IMR-90 (cell line): ENCODE measurements around the gene NT5C. TPM values are rescaled to one million over a fixed set of nuclear protein-coding genes. Genes with fewer than 3 reads are reported as not detected.
"Not testable (repeated sequence)": the region's sequence is repeated elsewhere in the genome, so short reads cannot be mapped to it uniquely, and the experiment has no call there.

Source experiments
- ATAC-seq: fragments of 200-7000 bp; cut with Tn5 transposase; 2 replicates; pipeline ENCODE4 v1.9.1; 2020; ENCODE audit warnings: low read depth, mild to moderate bottlenecking, moderate library complexity
- BruUV-seq: library from RNA; stranded (reverse); fragments of 400-500 nt; replicated peaks from 2 replicates; lab custom pipeline; 2021; lab: Mats Ljungman, UMichigan
- CTCF ChIA-PET: fragments of 300-600 bp; formaldehyde crosslinking; extraction: SDS; loops from one replicate; lab custom pipeline; 2021; ENCODE audit warnings: antibody characterized with exemption; lab: Yijun Ruan, JAX
- POLR2A ChIA-PET: fragments of 300-600 bp; sonication (Branson Sonifier 250); formaldehyde crosslinking; loops from one replicate; lab custom pipeline; 2022; ENCODE audit warnings: antibody characterized with exemption; ENCODE audit not compliant: unreplicated experiment; lab: Charles Lee
- DNase-seq: peaks from one replicate; pipeline ENCODE4 v3.0.0; 2013
- H2AFZ ChIP-seq: replicated peaks from 2 replicates; pipeline ENCODE3; 2013; ENCODE audit warnings: low read length, mild to moderate bottlenecking; ENCODE audit not compliant: poor library complexity
- H2AK5ac ChIP-seq: 2 replicates; pipeline ENCODE4 v1.6.1; 2013; ENCODE audit warnings: low read depth, low read length, inconsistent platforms
- H2AK9ac ChIP-seq: replicated peaks from 2 replicates; pipeline ENCODE3; 2013; ENCODE audit warnings: mild to moderate bottlenecking, low read depth, low read length, moderate library complexity; ENCODE audit not compliant: poor library complexity
- H2BK120ac ChIP-seq: 2 replicates; pipeline ENCODE4 v1.6.1; 2013; ENCODE audit warnings: low read depth, low read length, inconsistent platforms
- H2BK15ac ChIP-seq: 3 replicates; pipeline ENCODE4 v1.6.1; 2013; ENCODE audit warnings: low read depth, low read length, inconsistent platforms
- H2BK20ac ChIP-seq: 2 replicates; pipeline ENCODE4 v1.6.1; 2013; ENCODE audit warnings: low read depth, mild to moderate bottlenecking, inconsistent platforms, low read length, moderate library complexity
- H2BK5ac ChIP-seq: 2 replicates; pipeline ENCODE4 v1.6.1; 2013; ENCODE audit warnings: mild to moderate bottlenecking, low read depth, low read length, inconsistent platforms; ENCODE audit not compliant: poor library complexity, severe bottlenecking
- H3K14ac ChIP-seq: replicated peaks from 2 replicates; pipeline ENCODE4 v1.6.1; 2013; ENCODE audit warnings: low read depth, low read length, inconsistent platforms
- H3K18ac ChIP-seq: 2 replicates; pipeline ENCODE4 v1.6.1; 2013; ENCODE audit warnings: low read depth, low read length, control low read depth
- H3K23ac ChIP-seq: 2 replicates; pipeline ENCODE4 v1.6.1; 2013; ENCODE audit warnings: low read depth, low read length, inconsistent platforms
- H3K27ac ChIP-seq: 2 replicates; pipeline ENCODE4 v1.5.1; 2013; ENCODE audit warnings: mild to moderate bottlenecking, control low read depth, low read length; ENCODE audit not compliant: insufficient read depth
- H3K27me3 ChIP-seq: 2 replicates; pipeline ENCODE4 v1.6.1; 2013; ENCODE audit warnings: low read length; ENCODE audit not compliant: control insufficient read depth, insufficient read depth
- H3K36me3 ChIP-seq: 2 replicates; pipeline ENCODE4 v1.6.1; 2013; ENCODE audit warnings: low read length, mixed read lengths; ENCODE audit not compliant: control insufficient read depth, insufficient read depth
- H3K4ac ChIP-seq: 2 replicates; pipeline ENCODE4 v1.6.1; 2013; ENCODE audit warnings: low read depth, low read length, inconsistent platforms
- H3K4me1 ChIP-seq: 2 replicates; pipeline ENCODE4 v1.6.1; 2013; ENCODE audit warnings: low read length, mixed read lengths; ENCODE audit not compliant: control insufficient read depth, insufficient read depth
- H3K4me2 ChIP-seq: 2 replicates; pipeline ENCODE4 v1.6.1; 2013; ENCODE audit warnings: low read depth, mild to moderate bottlenecking, control low read depth, low read length, moderate library complexity
- H3K4me3 ChIP-seq: 2 replicates; pipeline ENCODE4 v1.5.1; 2013; ENCODE audit warnings: low read depth, mild to moderate bottlenecking, control low read depth, low read length, moderate library complexity; ENCODE audit not compliant: insufficient read depth
- H3K56ac ChIP-seq: 2 replicates; pipeline ENCODE4 v1.6.1; 2013; ENCODE audit warnings: low read length, inconsistent platforms; ENCODE audit not compliant: insufficient read depth; ENCODE audit errors: extremely low read depth
- H3K79me1 ChIP-seq, 2 experiments: 2 replicates each; pipeline ENCODE4 v1.6.1; 2013; ENCODE audit warnings: low read length in 2 of 2, inconsistent platforms in 1 of 2, low read depth in 1 of 2
- H3K9ac ChIP-seq: 2 replicates; pipeline ENCODE4 v1.6.1; 2013; ENCODE audit warnings: low read depth, low read length, control low read depth
- H3K9me1 ChIP-seq: 2 replicates; pipeline ENCODE4 v1.6.1; 2013; ENCODE audit warnings: low read length, inconsistent platforms; ENCODE audit not compliant: insufficient read depth
- H3K9me3 ChIP-seq: 2 replicates; pipeline ENCODE4 v1.6.1; 2013; ENCODE audit warnings: low read length; ENCODE audit not compliant: control insufficient read depth, insufficient read depth
- H4K20me1 ChIP-seq: 2 replicates; pipeline ENCODE4 v1.6.1; 2013; ENCODE audit warnings: low read length, inconsistent platforms; ENCODE audit not compliant: insufficient read depth
- H4K5ac ChIP-seq: 2 replicates; pipeline ENCODE4 v1.6.1; 2013; ENCODE audit warnings: mild to moderate bottlenecking, low read depth, low read length, control low read depth
- H4K8ac ChIP-seq, 2 experiments: 2 replicates each; pipeline ENCODE4 v1.6.1; 2013; ENCODE audit warnings: low read depth in 2 of 2, low read length in 2 of 2, control low read depth in 1 of 2, inconsistent platforms in 1 of 2
- H4K91ac ChIP-seq: 2 replicates; pipeline ENCODE4 v1.6.1; 2013; ENCODE audit warnings: low read depth, low read length, inconsistent platforms; ENCODE audit not compliant: insufficient read depth
- FOS ChIP-seq: fragments of 150-350 bp; IDR thresholded peaks from 2 replicates; pipeline ENCODE4 v1.6.1; 2016; ENCODE audit warnings: low read depth, low read length
- WGBS, 2 experiments: methylation state at CpG; one replicate each; pipeline versions ENCODE4 v1.1.5 to v1.1.7; 2013; ENCODE audit warnings: missing lambda C conversion rate in 2 of 2; ENCODE audit not compliant: insufficient read length in 1 of 2; ENCODE audit errors: extremely low coverage in 2 of 2; 5-methylcytosine and 5-hydroxymethylcytosine counted together
- dilution Hi-C: fragments of 300-500 bp; cut with HindIII; formaldehyde crosslinking; loops from one replicate; pipeline ENCODE4 v1.14.3; 2018; ENCODE audit warnings: low sequenced_read_pairs; ENCODE audit not compliant: unreplicated experiment
- in situ Hi-C: fragments of 300-500 bp; cut with MboI; formaldehyde crosslinking; loops from 3 replicates; pipeline ENCODE4 v1.14.3; 2019; ENCODE audit warnings: low sequenced_read_pairs, inconsistent platforms, mixed read lengths
- intact Hi-C: fragments of 100-400 bp; cut with micrococcal nuclease; formaldehyde crosslinking; loops from 2 replicates; pipeline ENCODE4 v1.10.0; 2022
- polyA plus RNA-seq, 3 experiments: library from polyadenylated mRNA; depleted of rRNA; stranded (reverse); fragments of >200 nt; gene quantifications; 2 replicates each; pipeline ENCODE4 v1.2.3, GENCODE V29; 2012; ENCODE audit warnings: low replicate concordance in 1 of 3
- total RNA-seq: library from RNA; depleted of rRNA; stranded (reverse); fragments of >200 nt; gene quantifications from 2 replicates; pipeline ENCODE4 v1.2.3, GENCODE V29; 2012
- TF ChIP-seq, protein P1 (sequence below): conservative IDR thresholded peaks from 2 replicates; pipeline ENCODE4 v1.5.1; 2012; ENCODE audit warnings: mild to moderate bottlenecking, low read depth, low read length, improper control_type of control experiment

NT5C gene
- total and polyA plus RNA-seq, 2 of the 4 experiments (the other 2 are of a cell fraction) = 24.0 to 44.6 TPM

DNA sequence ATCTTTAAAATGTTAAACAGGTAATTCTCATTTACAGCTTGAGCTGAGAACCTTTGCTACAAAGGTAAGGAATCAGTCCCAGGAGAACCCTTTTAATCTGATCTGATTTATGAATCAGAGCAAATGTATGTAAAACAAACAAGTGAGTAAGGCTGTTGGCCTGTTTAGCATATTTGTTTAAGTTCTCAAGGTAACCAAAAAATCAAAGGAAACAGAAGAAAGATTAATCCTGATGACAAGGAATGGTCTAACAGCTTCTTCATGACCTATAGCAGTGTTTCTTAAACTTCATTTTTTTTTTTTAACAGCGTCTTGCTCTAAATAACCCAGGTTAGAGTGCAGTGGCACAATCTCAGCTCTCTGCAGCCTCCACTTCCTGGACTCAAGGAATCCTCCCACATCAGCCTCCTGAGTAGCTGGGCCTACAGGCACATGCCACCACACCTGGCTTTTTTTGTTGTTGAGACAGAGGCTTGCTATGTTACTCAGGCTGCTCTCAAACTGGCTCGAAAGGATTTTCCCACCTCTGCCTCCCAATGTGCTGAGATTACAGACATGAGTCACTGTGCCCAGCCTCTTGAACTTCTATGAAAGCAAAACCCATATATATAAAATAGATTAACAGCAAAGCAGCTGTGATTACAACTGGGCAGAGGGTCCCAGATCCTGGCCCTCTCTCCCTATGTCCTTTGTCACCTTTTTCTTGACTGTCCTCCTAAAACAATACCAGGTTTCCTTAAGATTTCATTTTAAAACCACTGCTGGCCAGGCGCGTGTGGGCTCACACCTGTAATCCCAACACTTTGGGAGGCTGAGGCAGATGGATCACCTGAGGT is 27.9 kb upstream of the NT5C start:
- no peaks in the 10 kb centered on the region for H4K20me1 ChIP-seq
- H3K4me2 ChIP-seq = peak overlapping the region; percentile 31; the same call in 1 of the 2 replicates
- peak; percentile 56; the same call in 1 of the 2 replicates for ATAC-seq
- dilution Hi-C loops = no loop called here
- BruUV-seq = no TSS peak
- H3K18ac ChIP-seq = no peak overlapping the region
- H3K79me1 ChIP-seq = peaks cover 6 to 28% of the 10 kb centered on the region in 2 experiments; a peak in 3 of 4 replicates
- no CpG with 5 or more reads among the region's 4 CpGs for WGBS, 2 experiments
- intact Hi-C loops = no loop called here
- H3K27me3 ChIP-seq = no peaks in the 10 kb centered on the region
- H3K9me1 ChIP-seq = peaks cover 9% of the 10 kb centered on the region; the same call in 1 of the 2 replicates
- TF ChIP-seq FOS = 0 out of 2 replicates have a peak, but pooled peaks have one; percentile 33
- TF ChIP-seq, protein P1, sequence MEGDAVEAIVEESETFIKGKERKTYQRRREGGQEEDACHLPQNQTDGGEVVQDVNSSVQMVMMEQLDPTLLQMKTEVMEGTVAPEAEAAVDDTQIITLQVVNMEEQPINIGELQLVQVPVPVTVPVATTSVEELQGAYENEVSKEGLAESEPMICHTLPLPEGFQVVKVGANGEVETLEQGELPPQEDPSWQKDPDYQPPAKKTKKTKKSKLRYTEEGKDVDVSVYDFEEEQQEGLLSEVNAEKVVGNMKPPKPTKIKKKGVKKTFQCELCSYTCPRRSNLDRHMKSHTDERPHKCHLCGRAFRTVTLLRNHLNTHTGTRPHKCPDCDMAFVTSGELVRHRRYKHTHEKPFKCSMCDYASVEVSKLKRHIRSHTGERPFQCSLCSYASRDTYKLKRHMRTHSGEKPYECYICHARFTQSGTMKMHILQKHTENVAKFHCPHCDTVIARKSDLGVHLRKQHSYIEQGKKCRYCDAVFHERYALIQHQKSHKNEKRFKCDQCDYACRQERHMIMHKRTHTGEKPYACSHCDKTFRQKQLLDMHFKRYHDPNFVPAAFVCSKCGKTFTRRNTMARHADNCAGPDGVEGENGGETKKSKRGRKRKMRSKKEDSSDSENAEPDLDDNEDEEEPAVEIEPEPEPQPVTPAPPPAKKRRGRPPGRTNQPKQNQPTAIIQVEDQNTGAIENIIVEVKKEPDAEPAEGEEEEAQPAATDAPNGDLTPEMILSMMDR = no peak
- ChIA-PET CTCF (interaction anchor here (0.6 kb wide), 1 partner anchor 27 kb away, joined by 4 read pairs; no protein-coding TSS in a partner anchor), POLR2A (no interaction called here)
- peaks cover 12% of the 10 kb centered on the region for H3K36me3 ChIP-seq
- no peak overlapping the region for H3K9ac ChIP-seq
- no peak overlapping the region for H3K4me3 ChIP-seq
- in situ Hi-C loops = no loop called here
- peaks cover 3% of the 10 kb centered on the region for H3K4me1 ChIP-seq
- H3K14ac ChIP-seq = no peak overlapping the region
- H3K9me3 ChIP-seq = no peaks in the 10 kb centered on the region
- no peak overlapping the region for H2AK5ac ChIP-seq
- H3K27ac ChIP-seq = no peak overlapping the region
- no peak overlapping the region for H3K56ac ChIP-seq
- H2BK5ac ChIP-seq = peak overlapping the region; percentile 3
- no peak overlapping the region for H2BK20ac ChIP-seq
- H4K91ac ChIP-seq = no peak overlapping the region
- no peak overlapping the region for H3K23ac ChIP-seq
- no peak overlapping the region for H4K5ac ChIP-seq
- H2BK15ac ChIP-seq = no peak overlapping the region
- H4K8ac ChIP-seq = no peak overlapping the region
- H2BK120ac ChIP-seq = no peak overlapping the region
- no peak overlapping the region for H2AFZ ChIP-seq
- peak; percentile 78 for DNase-seq
- no peak overlapping the region for H3K4ac ChIP-seq
- H2AK9ac ChIP-seq = no peak overlapping the region

DNA sequence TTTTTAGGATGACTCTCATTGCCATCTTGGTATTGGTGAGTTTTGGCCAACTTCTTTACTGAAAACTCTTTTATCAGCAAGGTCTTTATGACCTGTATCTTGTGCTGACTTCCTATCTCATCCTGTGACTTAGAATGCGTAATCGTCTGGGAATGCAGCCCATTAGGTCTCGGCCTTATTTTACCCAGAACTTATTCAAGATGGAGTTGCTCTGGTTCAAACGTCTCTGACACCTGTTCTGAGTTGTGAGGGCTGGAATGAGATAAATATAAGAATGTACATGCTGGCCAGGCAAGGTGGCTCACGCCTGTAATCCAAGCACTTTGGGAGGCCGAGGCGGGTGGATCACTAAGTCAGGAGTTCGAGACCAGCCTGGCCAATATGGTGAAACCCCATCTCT is 26.9 kb upstream of the NT5C start:
- H3K27ac ChIP-seq, H3K18ac ChIP-seq, dilution Hi-C loops, intact Hi-C loops, H4K91ac ChIP-seq, H3K36me3 ChIP-seq, H3K4me3 ChIP-seq, H3K4me1 ChIP-seq, H3K9me3 ChIP-seq, H3K4me2 ChIP-seq, H3K14ac ChIP-seq, H4K5ac ChIP-seq, H4K8ac ChIP-seq, H3K9me1 ChIP-seq, H3K23ac ChIP-seq, H2AK9ac ChIP-seq, H3K27me3 ChIP-seq, in situ Hi-C loops, H3K4ac ChIP-seq, H3K9ac ChIP-seq, H2AK5ac ChIP-seq, H2BK5ac ChIP-seq, H2AFZ ChIP-seq, POLR2A ChIA-PET, H2BK15ac ChIP-seq, ATAC-seq, BruUV-seq, H4K20me1 ChIP-seq, CTCF ChIA-PET, H2BK120ac ChIP-seq, H2BK20ac ChIP-seq, H3K56ac ChIP-seq: not testable (repeated sequence)
- H3K79me1 ChIP-seq = peaks cover 4 to 28% of the 10 kb centered on the region in 2 experiments; a peak in 3 of 4 replicates
- DNase-seq = peak; percentile 38
- WGBS, 2 experiments = no CpG with 5 or more reads among the region's 8 CpGs
